ENCODE results near the gene MSMO1. TPM values are rescaled to one million over a fixed set of nuclear protein-coding genes. Genes with fewer than 3 reads are reported as not detected.

The MSMO1 gene
- total RNA-seq, 1 donor from 2014 or later = 43.5 TPM

GRCh38 chr4:165312506-165312905 lies 15.0 kb upstream of the MSMO1 start:
- no peak for TF ChIP-seq POLR2A (IDR thresholded peaks at IDR 0.05)
- TF ChIP-seq POLR2AphosphoS5 (IDR thresholded peaks at IDR 0.05; ENCODE audit: insufficient read depth in 1 of 2, low read depth in 1 of 2) = no peak
- TF ChIP-seq, protein P1, sequence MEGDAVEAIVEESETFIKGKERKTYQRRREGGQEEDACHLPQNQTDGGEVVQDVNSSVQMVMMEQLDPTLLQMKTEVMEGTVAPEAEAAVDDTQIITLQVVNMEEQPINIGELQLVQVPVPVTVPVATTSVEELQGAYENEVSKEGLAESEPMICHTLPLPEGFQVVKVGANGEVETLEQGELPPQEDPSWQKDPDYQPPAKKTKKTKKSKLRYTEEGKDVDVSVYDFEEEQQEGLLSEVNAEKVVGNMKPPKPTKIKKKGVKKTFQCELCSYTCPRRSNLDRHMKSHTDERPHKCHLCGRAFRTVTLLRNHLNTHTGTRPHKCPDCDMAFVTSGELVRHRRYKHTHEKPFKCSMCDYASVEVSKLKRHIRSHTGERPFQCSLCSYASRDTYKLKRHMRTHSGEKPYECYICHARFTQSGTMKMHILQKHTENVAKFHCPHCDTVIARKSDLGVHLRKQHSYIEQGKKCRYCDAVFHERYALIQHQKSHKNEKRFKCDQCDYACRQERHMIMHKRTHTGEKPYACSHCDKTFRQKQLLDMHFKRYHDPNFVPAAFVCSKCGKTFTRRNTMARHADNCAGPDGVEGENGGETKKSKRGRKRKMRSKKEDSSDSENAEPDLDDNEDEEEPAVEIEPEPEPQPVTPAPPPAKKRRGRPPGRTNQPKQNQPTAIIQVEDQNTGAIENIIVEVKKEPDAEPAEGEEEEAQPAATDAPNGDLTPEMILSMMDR (IDR thresholded peaks at IDR 0.05) = no peak
- Histone ChIP-seq H3K36me3 (no peaks in the 10 kb centered on the region), H3K9me3 (no peaks in the 10 kb centered on the region), H3K27me3 (no peaks in the 10 kb centered on the region), H3K27ac (no peak overlapping the region), H3K4me3 (no peak overlapping the region), H3K4me1 (no peaks in the 10 kb centered on the region)
- intact Hi-C loops (cut with DNase I) = no loop called here
- DNase-seq (ENCODE audit: extremely low spot score in 2 of 2) = no peak

DNA sequence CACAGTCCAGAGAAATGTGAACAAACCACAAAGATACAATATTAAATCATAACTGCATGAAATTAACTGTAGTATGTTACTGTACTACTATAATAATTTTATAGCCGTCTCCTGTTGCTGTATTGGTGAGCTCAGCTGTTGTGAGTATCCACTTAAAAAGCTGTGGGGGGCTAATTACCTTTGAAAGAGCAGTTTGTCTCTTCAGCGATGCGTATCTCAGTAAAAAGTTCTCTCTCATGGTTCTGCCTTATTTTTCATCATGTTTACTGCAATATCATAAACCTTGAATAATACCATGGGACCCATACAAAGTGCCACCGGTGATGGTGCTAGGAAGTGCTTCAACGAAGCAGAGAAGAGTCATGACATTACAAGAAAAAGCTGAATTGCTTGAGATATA lies 8.4 kb upstream of the MSMO1 start:
- intact Hi-C loops (cut with DNase I) = no loop called here
- DNase-seq (ENCODE audit: extremely low spot score in 2 of 2) = no peak
- no peaks in the 10 kb centered on the region for H3K27me3 ChIP-seq
- H3K4me3 ChIP-seq = no peak overlapping the region
- TF ChIP-seq POLR2A (IDR thresholded peaks at IDR 0.05) (no peak), POLR2AphosphoS5 (IDR thresholded peaks at IDR 0.05; ENCODE audit: insufficient read depth in 1 of 2, low read depth in 1 of 2) (no peak)
- TF ChIP-seq, protein P1 (IDR thresholded peaks at IDR 0.05) = no peak
- no peak overlapping the region for H3K27ac ChIP-seq
- H3K9me3 ChIP-seq = no peaks in the 10 kb centered on the region
- H3K36me3 ChIP-seq = no peaks in the 10 kb centered on the region
- no peaks in the 10 kb centered on the region for H3K4me1 ChIP-seq

GRCh38 chr4:165319509-165319908 lies 8.0 kb upstream of the MSMO1 start:
- H3K27ac ChIP-seq = no peak overlapping the region
- H3K27me3 ChIP-seq = no peaks in the 10 kb centered on the region
- H3K4me3 ChIP-seq = no peak overlapping the region
- DNase-seq (ENCODE audit: extremely low spot score in 2 of 2) = no peak
- H3K4me1 ChIP-seq = no peaks in the 10 kb centered on the region
- H3K36me3 ChIP-seq = no peaks in the 10 kb centered on the region
- no peak for TF ChIP-seq POLR2A (IDR thresholded peaks at IDR 0.05)
- TF ChIP-seq, protein P1 (IDR thresholded peaks at IDR 0.05) = no peak
- no peak for TF ChIP-seq POLR2AphosphoS5 (IDR thresholded peaks at IDR 0.05; ENCODE audit: insufficient read depth in 1 of 2, low read depth in 1 of 2)
- intact Hi-C loops (cut with DNase I) = no loop called here
- no peaks in the 10 kb centered on the region for H3K9me3 ChIP-seq

DNA sequence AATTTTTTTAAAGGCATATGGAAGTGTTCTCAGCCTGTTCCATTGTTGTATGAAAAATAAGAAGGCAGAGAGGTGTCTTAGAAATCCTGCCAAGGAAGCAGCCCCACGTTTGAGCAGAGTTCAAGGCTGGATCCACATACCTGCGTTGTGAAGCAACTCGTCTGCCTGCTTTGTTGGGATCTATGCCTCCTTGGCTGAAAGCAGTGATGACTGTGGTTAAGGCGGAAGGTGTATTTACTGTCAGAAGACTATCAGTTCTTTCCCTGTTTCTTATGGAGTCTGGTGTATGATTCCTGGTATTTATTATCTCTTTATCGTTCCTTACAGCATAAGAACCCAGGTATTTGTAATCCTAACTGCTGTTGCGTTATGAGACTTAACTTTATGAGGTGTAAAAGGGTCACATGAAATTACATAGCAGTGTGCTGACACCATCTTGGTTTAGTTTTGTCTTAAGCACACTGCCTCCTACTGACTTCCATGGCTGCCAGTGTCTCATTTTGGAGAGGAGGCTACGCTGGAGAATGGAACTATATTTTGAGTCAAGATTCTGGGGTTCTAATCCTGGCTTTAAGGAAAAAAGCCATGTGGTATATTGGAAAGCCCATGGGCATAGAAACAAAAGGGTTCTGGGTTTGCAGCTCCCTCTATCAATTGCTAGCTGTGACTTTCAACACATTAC lies 3.1 kb upstream of the MSMO1 start:
- no peak for DNase-seq (ENCODE audit: extremely low spot score in 2 of 2)
- H3K36me3 ChIP-seq = no peaks in the 10 kb centered on the region
- no peak overlapping the region for H3K4me3 ChIP-seq
- H3K27me3 ChIP-seq = no peaks in the 10 kb centered on the region
- intact Hi-C loops (cut with DNase I) = loop anchor here (10.0 kb wide), 2 partner anchors 120 to 200 kb away; partner anchors contain the start of gene KLHL2
- peaks cover 24% of the 10 kb centered on the region for H3K4me1 ChIP-seq
- TF ChIP-seq, protein P1 (IDR thresholded peaks at IDR 0.05) = no peak
- TF ChIP-seq POLR2AphosphoS5 (IDR thresholded peaks at IDR 0.05; ENCODE audit: insufficient read depth in 1 of 2, low read depth in 1 of 2) = no peak
- TF ChIP-seq POLR2A (IDR thresholded peaks at IDR 0.05) = no peak
- no peaks in the 10 kb centered on the region for H3K9me3 ChIP-seq
- no peak overlapping the region for H3K27ac ChIP-seq

DNA sequence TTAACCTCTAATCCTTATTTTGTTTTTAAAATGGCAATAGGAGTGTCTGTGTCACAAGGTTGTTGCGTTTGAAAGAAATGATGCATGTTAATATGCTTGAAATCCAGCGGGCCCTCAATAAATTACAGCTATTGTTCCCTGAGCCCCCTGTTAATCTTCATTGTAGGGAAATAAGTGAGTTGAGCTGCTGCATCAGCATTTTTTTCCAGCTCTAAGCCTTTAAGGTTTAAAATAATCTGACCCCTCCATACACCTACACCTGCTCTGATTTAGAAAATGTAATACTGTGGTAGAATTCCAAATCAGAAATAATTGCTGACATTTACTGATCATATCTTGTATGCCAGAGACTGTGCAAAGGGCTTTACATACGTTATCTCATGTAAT lies 2.6 kb upstream of the MSMO1 start:
- no peak overlapping the region for H3K4me3 ChIP-seq
- TF ChIP-seq, protein P1 (IDR thresholded peaks at IDR 0.05) = no peak
- TF ChIP-seq POLR2A (IDR thresholded peaks at IDR 0.05) (no peak), POLR2AphosphoS5 (IDR thresholded peaks at IDR 0.05; ENCODE audit: insufficient read depth in 1 of 2, low read depth in 1 of 2) (no peak)
- no peak for DNase-seq (ENCODE audit: extremely low spot score in 2 of 2)
- intact Hi-C loops (cut with DNase I) = loop anchor here (10.0 kb wide), 2 partner anchors 120 to 200 kb away; partner anchors contain the start of gene KLHL2
- H3K27me3 ChIP-seq = no peaks in the 10 kb centered on the region
- H3K9me3 ChIP-seq = no peaks in the 10 kb centered on the region
- H3K36me3 ChIP-seq = no peaks in the 10 kb centered on the region
- H3K4me1 ChIP-seq = peaks cover 27% of the 10 kb centered on the region
- H3K27ac ChIP-seq = no peak overlapping the region

Measured in vagina (tissue), 2 donors.